Measurements from ENCODE around the gene TDRD9.

- no peak for TF ChIP-seq POLR2AphosphoS5 (IDR thresholded peaks at IDR 0.05)
- TF ChIP-seq, protein P1, sequence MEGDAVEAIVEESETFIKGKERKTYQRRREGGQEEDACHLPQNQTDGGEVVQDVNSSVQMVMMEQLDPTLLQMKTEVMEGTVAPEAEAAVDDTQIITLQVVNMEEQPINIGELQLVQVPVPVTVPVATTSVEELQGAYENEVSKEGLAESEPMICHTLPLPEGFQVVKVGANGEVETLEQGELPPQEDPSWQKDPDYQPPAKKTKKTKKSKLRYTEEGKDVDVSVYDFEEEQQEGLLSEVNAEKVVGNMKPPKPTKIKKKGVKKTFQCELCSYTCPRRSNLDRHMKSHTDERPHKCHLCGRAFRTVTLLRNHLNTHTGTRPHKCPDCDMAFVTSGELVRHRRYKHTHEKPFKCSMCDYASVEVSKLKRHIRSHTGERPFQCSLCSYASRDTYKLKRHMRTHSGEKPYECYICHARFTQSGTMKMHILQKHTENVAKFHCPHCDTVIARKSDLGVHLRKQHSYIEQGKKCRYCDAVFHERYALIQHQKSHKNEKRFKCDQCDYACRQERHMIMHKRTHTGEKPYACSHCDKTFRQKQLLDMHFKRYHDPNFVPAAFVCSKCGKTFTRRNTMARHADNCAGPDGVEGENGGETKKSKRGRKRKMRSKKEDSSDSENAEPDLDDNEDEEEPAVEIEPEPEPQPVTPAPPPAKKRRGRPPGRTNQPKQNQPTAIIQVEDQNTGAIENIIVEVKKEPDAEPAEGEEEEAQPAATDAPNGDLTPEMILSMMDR (IDR thresholded peaks at IDR 0.05) = no peak
- no peak for TF ChIP-seq POLR2A (IDR thresholded peaks at IDR 0.05)
Observed at GRCh38 chr14:104014764-104015163, 86.5 kb downstream of the TDRD9 start.
